ENCODE measurements around the gene AGPAT1.

Gene AGPAT1

DNA sequence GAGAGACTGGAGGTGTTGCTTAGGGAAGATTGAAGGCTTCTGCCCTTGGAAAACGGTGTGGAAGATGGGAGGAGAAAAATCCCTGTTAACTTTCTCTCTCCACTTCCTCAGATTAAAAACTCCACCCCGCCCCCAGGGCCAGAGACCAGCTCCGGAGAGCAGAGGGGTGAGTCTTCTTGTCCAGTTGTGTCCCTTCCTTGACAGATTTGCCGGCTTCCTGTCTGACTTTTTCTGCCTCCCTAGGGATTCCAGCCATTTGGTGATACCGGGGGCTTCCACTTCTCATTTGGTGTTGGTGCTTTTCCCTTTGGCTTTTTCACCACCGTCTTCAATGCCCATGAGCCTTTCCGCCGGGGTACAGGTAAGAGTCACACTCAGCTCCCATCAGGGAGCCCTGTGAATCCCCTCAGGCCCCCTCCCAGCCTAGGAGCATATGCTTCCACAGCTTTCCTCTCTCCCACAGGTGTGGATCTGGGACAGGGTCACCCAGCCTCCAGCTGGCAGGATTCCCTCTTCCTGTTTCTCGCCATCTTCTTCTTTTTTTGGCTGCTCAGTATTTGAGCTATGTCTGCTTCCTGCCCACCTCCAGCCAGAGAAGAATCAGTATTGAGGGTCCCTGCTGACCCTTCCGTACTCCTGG, 4.0 kb upstream of the AGPAT1 start:
- no peak for DNase-seq (ENCODE audit: low spot score)
- TF ChIP-seq, protein P1, sequence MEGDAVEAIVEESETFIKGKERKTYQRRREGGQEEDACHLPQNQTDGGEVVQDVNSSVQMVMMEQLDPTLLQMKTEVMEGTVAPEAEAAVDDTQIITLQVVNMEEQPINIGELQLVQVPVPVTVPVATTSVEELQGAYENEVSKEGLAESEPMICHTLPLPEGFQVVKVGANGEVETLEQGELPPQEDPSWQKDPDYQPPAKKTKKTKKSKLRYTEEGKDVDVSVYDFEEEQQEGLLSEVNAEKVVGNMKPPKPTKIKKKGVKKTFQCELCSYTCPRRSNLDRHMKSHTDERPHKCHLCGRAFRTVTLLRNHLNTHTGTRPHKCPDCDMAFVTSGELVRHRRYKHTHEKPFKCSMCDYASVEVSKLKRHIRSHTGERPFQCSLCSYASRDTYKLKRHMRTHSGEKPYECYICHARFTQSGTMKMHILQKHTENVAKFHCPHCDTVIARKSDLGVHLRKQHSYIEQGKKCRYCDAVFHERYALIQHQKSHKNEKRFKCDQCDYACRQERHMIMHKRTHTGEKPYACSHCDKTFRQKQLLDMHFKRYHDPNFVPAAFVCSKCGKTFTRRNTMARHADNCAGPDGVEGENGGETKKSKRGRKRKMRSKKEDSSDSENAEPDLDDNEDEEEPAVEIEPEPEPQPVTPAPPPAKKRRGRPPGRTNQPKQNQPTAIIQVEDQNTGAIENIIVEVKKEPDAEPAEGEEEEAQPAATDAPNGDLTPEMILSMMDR (IDR thresholded peaks at IDR 0.05; ENCODE audit: borderline replicate concordance, control extremely low read depth, extremely low read depth, insufficient read depth, missing control alignments) = no peak
- in situ Hi-C loops (cut with MboI; ENCODE audit: low sequenced_read_pairs, unreplicated experiment) = no loop called here

DNA sequence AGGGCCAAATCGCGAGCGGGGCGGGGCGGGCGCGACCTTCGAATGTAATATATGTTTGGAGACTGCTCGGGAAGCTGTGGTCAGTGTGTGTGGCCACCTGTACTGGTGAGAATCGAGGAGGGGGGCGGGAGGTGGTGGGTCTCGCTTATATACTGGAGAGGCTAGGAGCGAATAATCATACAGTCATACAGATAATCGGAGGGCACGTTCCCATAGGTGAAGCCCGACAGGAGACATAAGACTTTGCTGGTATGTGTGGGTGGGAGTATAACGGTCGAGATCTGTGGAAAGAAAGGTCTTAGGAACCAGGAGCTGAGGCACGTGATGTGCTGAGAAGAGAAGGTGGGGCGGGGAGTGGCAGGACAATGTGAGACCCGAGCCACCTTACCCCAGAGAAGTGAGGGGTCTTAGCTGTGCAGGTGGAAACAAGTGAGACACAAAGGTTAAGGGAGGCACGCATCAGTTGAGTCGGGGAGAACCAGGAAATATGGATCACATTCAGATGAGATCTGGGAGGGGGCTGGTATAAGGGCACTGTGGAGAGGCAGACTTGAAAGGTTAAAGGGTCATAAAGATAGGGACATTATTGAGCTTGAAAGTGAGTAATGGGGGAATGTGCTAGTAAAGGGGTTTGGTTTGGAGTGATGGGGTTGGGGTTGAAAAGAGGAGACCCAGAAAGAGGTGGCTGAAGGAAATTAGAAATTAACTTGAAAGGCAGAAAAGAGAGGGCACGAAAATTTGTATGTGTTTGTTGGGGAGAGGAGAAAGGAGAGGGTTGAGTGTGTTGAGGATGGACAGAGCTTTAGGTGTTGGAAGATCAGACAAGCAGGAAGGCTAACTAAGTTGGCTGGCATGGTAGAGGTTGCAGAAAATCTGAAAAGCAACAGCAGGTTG, 2.9 kb upstream of the AGPAT1 start:
- TF ChIP-seq, protein P1 (IDR thresholded peaks at IDR 0.05; ENCODE audit: borderline replicate concordance, control extremely low read depth, extremely low read depth, insufficient read depth, missing control alignments) = no peak
- no peak for DNase-seq (ENCODE audit: low spot score)
- in situ Hi-C loops (cut with MboI; ENCODE audit: low sequenced_read_pairs, unreplicated experiment) = no loop called here

DNA sequence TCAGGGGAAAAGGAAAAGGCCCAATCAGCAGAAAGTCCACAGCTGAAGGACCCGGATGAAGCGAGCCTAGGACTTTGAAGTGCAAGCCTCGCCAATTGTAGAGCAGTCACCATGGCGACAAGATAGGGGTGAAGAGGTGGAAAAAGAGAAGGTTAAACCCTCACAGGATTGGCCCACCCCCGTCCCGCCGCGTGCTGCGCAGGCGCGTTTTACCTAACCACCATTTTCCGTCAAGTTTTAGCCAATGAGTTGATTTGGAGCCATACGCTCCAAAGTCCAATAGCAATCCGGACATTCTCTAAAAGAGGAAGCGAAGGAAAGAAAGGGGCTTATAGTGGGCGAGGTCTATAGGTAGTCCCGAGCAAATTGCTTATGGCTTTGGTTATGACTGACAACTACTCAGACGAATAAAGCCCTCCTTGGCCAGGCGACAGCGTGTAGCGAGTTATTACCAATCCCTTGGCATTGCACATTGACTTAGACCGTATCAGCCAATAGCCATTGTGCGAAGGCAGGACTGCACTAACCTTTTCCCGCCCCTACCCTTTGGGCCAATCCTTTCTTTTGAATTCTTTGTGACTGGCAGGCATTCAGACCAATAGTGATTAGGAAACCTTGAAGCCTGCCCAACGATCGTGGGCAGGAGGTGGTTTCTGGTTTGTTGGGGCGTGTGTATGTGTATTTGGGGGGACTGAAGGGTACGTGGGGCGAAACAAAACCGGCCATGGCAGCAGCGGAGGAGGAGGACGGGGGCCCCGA, 2.1 kb upstream of the AGPAT1 start, which contains the start of gene RNF5:
Gene RNF5 (plus strand): TSS at position 618 of the 759 bp plus-strand sequence. CDS start 107 bp downstream, at position 725.
- TF ChIP-seq, protein P1 (IDR thresholded peaks at IDR 0.05; ENCODE audit: borderline replicate concordance, control extremely low read depth, extremely low read depth, insufficient read depth, missing control alignments) = no peak
- in situ Hi-C loops (cut with MboI; ENCODE audit: low sequenced_read_pairs, unreplicated experiment) = no loop called here
- peak; percentile 94 for DNase-seq (ENCODE audit: low spot score)

DNA sequence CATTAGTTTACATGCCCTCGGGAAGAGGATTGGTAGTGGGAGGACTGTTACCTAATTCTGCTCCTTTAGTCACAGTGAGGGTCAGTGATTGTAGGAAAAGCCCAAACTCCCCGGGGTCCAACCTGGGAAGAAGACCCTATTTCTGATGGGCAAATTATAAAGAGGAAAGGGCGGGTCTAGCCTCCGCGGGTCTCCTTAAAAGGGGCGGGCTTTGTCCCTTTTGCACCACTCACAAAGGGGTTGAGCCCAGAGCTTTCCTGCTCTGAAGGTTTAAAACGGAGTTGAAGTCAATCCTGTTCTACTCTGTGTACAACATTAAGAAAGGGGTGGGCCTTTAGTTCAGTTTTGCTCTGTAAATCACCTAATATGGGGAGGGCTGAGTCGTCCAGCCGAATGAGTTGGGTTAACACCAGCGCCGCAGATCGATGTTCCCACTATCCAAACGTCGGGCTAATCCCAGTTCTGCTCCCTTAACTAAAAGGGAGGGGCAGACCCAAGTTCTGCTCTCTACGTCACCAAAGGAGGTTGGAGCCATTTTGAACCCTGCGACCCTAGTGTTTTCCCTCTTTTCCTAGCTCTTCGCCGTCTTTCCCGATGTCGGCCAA, 1.4 kb upstream of the AGPAT1 start:
- no peak for DNase-seq (ENCODE audit: low spot score)
- in situ Hi-C loops (cut with MboI; ENCODE audit: low sequenced_read_pairs, unreplicated experiment) = no loop called here
- TF ChIP-seq, protein P1 (IDR thresholded peaks at IDR 0.05; ENCODE audit: borderline replicate concordance, control extremely low read depth, extremely low read depth, insufficient read depth, missing control alignments) = no peak

DNA sequence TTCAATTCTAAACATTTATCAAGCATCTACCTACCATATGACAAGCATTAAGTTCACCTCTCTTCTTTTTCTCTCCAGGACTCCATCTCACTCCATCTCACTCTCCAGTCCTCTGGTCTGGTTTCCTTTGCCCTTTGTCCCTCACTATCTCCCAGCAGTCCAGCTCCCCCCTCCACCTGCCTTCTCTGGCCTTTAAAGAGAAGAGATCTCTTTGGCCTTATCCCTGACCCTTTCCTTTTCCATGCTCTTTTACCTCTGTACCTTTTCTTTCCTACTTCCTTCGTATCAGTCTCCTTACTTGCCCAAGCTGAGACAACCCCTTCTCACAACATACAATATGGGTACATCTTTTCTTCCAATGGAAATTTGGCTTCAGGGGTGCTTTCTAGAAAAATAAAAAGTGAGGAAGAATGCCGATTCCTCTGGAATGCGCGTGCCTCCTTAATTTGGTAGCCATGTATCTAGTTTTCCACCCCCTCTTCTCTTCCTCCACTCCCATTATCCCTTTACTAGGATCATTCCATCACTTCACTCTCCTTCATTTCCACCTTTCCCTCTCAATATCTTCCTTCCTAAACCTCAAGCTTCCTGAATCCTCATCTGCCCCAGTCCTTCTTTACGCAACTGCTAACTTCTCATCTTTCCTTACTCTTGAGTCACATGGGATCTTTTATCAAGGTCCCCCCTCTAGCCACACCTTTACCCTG, 745 bp upstream of the AGPAT1 start:
- TF ChIP-seq, protein P1 (IDR thresholded peaks at IDR 0.05; ENCODE audit: borderline replicate concordance, control extremely low read depth, extremely low read depth, insufficient read depth, missing control alignments) = no peak
- no peak for DNase-seq (ENCODE audit: low spot score)
- in situ Hi-C loops (cut with MboI; ENCODE audit: low sequenced_read_pairs, unreplicated experiment) = no loop called here

Data from GM13976 (cell line).